Measurements from ENCODE around the gene CHST11. TPM values are rescaled to one million over a fixed set of nuclear protein-coding genes. Genes with fewer than 3 reads are reported as not detected.
A peak's percentile ranks its signal among the peaks of the same experiment; 100 is the strongest.

The CHST11 gene
- total and polyA plus RNA-seq, 9 of the 15 experiments (the other 6 are each of a cell fraction or from before 2014, with no cell fraction given), result 2.3 to 38.7 (median 15.0) TPM

DNA sequence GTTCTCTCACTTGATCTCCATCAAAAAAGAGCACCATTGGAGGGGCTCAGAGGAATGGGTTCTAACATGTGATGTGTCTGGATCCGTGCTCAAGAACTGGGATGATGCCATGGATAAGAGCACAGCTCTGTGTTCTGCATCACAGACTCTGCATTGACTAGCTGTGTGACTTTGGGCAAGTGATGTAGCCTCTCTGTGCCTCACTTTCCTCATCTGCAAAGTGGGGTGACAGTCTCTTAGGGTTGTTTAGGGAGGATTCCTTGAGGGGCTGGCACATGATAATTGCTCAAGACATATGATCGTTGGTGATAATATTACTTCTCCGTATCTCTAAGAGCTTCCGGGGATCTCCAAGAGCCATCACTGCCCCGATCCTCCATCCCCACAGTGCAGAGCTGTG, 202.3 kb downstream of the CHST11 start:
- no peaks in the 10 kb centered on the region for H3K9me1 ChIP-seq (ENCODE audit: control insufficient read depth, insufficient read depth, low read length)
- ATAC-seq (no peak), DNase-seq (ENCODE audit: extremely low read depth in 1 of 4, low spot score in 3 of 4) (no peak), FAIRE-seq (no peak)
- H3K9me3 ChIP-seq (replicated peaks; ENCODE audit: control insufficient read depth, insufficient read depth, low read depth, low read length), result no peaks in the 10 kb centered on the region
- BruUV-seq (replicated peaks), result no TSS peak
- no peak overlapping the region for H3K9ac ChIP-seq (ENCODE audit: insufficient read depth in 1 of 2, low read depth in 2 of 2, low read length in 2 of 2)
- no peaks in the 10 kb centered on the region for H3K27me3 ChIP-seq (ENCODE audit: control insufficient read depth in 2 of 2, insufficient read depth in 2 of 2, low read length in 2 of 2)
- H4K20me1 ChIP-seq (replicated peaks; ENCODE audit: control insufficient read depth, insufficient read depth, low read length), result peaks cover 14% of the 10 kb centered on the region
- H3K4me2 ChIP-seq (ENCODE audit: insufficient read depth, low read length), result no peak overlapping the region
- H3K4me3 ChIP-seq, result no peak overlapping the region
- 73% methylated on average over 5 of the region's 5 CpGs for WGBS (ENCODE audit: insufficient coverage, low coverage, missing lambda C conversion rate)
- no peaks in the 10 kb centered on the region; a peak in 2 of 5 replicates for H3K4me1 ChIP-seq (replicated peaks in 1 of 2; ENCODE audit: control insufficient read depth in 2 of 2, insufficient read depth in 2 of 2, low read length in 2 of 2)
- no peaks in the 10 kb centered on the region for H3K36me3 ChIP-seq (ENCODE audit: control insufficient read depth, insufficient read depth, low read length)
- intact Hi-C loops (cut with micrococcal nuclease) (no loop called here), in situ Hi-C loops (cut with MboI) (no loop called here)
- no peak overlapping the region for H2AFZ ChIP-seq (ENCODE audit: low read depth, low read length)
- ChIA-PET CTCF (ENCODE audit: low intra/inter-chr PET ratio) (no interaction called here), POLR2A (no interaction called here)
- H3K79me2 ChIP-seq (ENCODE audit: control insufficient read depth, insufficient read depth, low read length), result peaks cover 4% of the 10 kb centered on the region; the same call in 1 of the 3 replicates
- no peak overlapping the region for H3K27ac ChIP-seq (ENCODE audit: extremely low read depth, low read depth, low read length)
- peak; percentile 61; the same call in 1 of the 2 replicates for TF ChIP-seq BCOR (IDR thresholded peaks at IDR 0.05)
- no peak for TF ChIP-seq RERE (CRISPR knock-in tag; IDR thresholded peaks at IDR 0.05; ENCODE audit: borderline replicate concordance)
- peak; percentile 53; the same call in 1 of the 2 replicates for TF ChIP-seq ADNP (tag; IDR thresholded peaks at IDR 0.05)
- TF ChIP-seq ZNF121 (CRISPR knock-in tag; conservative IDR thresholded peaks at IDR 0.05), result no peak
- no peak for TF ChIP-seq CBX3 (IDR thresholded peaks at IDR 0.05; ENCODE audit: borderline replicate concordance in 1 of 2, low read length in 2 of 2)
- TF ChIP-seq ZFP36 (IDR thresholded peaks at IDR 0.05; ENCODE audit: low read depth, low read length, partially characterized antibody), result peak; percentile 59
